ENCODE measurements around the gene ARG2.
"Not testable (repeated sequence)": the region's sequence is repeated elsewhere in the genome, so short reads cannot be mapped to it uniquely, and the experiment has no call there.

ARG2 gene

GRCh38 chr14:67622675-67623074 is 3.0 kb downstream of the ARG2 start:
- TF ChIP-seq, protein P1, sequence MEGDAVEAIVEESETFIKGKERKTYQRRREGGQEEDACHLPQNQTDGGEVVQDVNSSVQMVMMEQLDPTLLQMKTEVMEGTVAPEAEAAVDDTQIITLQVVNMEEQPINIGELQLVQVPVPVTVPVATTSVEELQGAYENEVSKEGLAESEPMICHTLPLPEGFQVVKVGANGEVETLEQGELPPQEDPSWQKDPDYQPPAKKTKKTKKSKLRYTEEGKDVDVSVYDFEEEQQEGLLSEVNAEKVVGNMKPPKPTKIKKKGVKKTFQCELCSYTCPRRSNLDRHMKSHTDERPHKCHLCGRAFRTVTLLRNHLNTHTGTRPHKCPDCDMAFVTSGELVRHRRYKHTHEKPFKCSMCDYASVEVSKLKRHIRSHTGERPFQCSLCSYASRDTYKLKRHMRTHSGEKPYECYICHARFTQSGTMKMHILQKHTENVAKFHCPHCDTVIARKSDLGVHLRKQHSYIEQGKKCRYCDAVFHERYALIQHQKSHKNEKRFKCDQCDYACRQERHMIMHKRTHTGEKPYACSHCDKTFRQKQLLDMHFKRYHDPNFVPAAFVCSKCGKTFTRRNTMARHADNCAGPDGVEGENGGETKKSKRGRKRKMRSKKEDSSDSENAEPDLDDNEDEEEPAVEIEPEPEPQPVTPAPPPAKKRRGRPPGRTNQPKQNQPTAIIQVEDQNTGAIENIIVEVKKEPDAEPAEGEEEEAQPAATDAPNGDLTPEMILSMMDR (IDR thresholded peaks at IDR 0.05; ENCODE audit: low read depth, low read length), result no peak
- TF ChIP-seq, protein P2, sequence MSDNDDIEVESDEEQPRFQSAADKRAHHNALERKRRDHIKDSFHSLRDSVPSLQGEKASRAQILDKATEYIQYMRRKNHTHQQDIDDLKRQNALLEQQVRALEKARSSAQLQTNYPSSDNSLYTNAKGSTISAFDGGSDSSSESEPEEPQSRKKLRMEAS (IDR thresholded peaks at IDR 0.05; ENCODE audit: low read depth, low read length), result no peak
- TF ChIP-seq MYC (IDR thresholded peaks at IDR 0.05; ENCODE audit: low read depth, low read length) (no peak), POLR2A (IDR thresholded peaks at IDR 0.05; ENCODE audit: extremely low read depth, insufficient read length) (no peak)
- DNase-seq (ENCODE audit: low read depth), result peak; percentile 62
- no peak overlapping the region for H3K4me3 ChIP-seq (ENCODE audit: low read depth, low read length)

- TF ChIP-seq, protein P2 (IDR thresholded peaks at IDR 0.05; ENCODE audit: low read depth, low read length), result no peak
- peak; percentile 18 for DNase-seq (ENCODE audit: low read depth)
- H3K4me3 ChIP-seq (ENCODE audit: low read depth, low read length), result no peak overlapping the region
Observed at GRCh38 chr14:67623114-67623513, 3.4 kb downstream of the ARG2 start.

DNA sequence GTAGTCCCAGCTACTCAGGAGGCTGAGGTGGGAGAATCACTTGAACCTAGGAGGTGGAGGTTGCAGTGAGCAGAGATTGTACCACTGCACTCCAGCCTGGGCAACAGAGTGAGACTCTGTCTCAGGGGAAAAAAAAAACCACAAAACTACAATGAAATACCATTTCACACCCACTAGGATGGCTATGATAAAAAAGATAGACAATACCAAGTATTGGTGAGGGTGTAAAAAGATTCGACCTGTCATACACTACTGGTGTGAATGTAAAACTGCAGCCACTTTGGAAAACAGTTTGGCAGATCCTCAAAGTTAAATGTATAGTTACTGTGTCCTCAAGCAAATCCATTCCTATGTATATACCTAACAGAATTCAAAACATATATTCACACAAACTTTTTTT is 6.4 kb downstream of the ARG2 start:
- not testable (repeated sequence) for DNase-seq (ENCODE audit: low read depth)

DNA sequence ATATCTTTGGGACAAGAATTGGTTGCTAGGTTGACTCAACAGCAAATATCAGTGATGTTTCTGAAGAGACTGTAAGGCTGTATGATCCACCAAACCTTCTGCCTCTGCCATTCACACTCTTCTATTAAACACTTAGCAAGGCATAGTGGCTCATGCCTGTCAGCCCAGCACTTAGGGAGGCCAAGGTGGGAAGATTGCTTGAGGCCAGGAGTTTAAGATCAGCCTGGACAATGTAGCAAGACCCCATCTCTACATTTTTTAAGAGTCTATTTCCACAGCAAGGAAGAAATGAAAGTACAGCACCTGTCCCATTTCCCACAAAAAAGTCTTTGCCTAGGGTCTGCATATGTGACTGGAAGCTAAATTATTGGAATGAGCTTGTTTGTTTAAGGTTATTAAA is 7.8 kb downstream of the ARG2 start:
- DNase-seq (ENCODE audit: low read depth), result no peak
- no peak overlapping the region for H3K4me3 ChIP-seq (ENCODE audit: low read depth, low read length)
- TF ChIP-seq, protein P1 (IDR thresholded peaks at IDR 0.05; ENCODE audit: low read depth, low read length), result no peak
- TF ChIP-seq MYC (IDR thresholded peaks at IDR 0.05; ENCODE audit: low read depth, low read length) (no peak), POLR2A (IDR thresholded peaks at IDR 0.05; ENCODE audit: extremely low read depth, insufficient read length) (no peak)
- TF ChIP-seq, protein P2 (IDR thresholded peaks at IDR 0.05; ENCODE audit: low read depth, low read length), result no peak

More for the DNA sequence above, 6.4 kb downstream of the ARG2 start:
- H3K4me3 ChIP-seq (ENCODE audit: low read depth, low read length), result not testable (repeated sequence)

- TF ChIP-seq MYC (IDR thresholded peaks at IDR 0.05; ENCODE audit: low read depth, low read length) (no peak), POLR2A (IDR thresholded peaks at IDR 0.05; ENCODE audit: extremely low read depth, insufficient read length) (no peak)
- TF ChIP-seq, protein P1 (IDR thresholded peaks at IDR 0.05; ENCODE audit: low read depth, low read length), result no peak
- TF ChIP-seq, protein P2 (IDR thresholded peaks at IDR 0.05; ENCODE audit: low read depth, low read length), result no peak
- DNase-seq (ENCODE audit: low read depth), result no peak
- H3K4me3 ChIP-seq (ENCODE audit: low read depth, low read length), result no peak overlapping the region
Observed at GRCh38 chr14:67630186-67630585, 10.5 kb downstream of the ARG2 start.

DNA sequence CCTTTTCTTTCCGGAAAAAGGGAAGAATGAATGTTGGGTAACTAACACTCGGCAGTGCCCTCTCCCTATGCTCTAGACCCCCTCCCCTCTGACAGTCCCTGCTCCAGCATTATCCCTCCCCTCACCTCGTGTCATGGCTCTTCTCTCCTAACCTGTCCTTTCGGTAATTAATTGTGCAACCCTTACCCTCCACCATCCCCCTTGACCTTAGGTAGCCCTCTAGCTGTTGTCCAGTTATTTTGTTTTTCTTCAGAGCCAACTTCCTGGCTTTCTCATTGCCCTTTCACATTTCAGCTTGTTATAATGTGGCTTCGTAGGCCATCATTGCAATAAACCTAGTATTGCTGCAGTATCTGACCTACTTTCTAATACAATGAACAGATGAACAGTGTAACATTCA is 11.2 kb downstream of the ARG2 start:
- no peak for TF ChIP-seq POLR2A (IDR thresholded peaks at IDR 0.05; ENCODE audit: extremely low read depth, insufficient read length)
- no peak for TF ChIP-seq MYC (IDR thresholded peaks at IDR 0.05; ENCODE audit: low read depth, low read length)
- TF ChIP-seq, protein P2 (IDR thresholded peaks at IDR 0.05; ENCODE audit: low read depth, low read length), result no peak
- TF ChIP-seq, protein P1 (IDR thresholded peaks at IDR 0.05; ENCODE audit: low read depth, low read length), result no peak
- DNase-seq (ENCODE audit: low read depth), result no peak
- no peak overlapping the region for H3K4me3 ChIP-seq (ENCODE audit: low read depth, low read length)

DNA sequence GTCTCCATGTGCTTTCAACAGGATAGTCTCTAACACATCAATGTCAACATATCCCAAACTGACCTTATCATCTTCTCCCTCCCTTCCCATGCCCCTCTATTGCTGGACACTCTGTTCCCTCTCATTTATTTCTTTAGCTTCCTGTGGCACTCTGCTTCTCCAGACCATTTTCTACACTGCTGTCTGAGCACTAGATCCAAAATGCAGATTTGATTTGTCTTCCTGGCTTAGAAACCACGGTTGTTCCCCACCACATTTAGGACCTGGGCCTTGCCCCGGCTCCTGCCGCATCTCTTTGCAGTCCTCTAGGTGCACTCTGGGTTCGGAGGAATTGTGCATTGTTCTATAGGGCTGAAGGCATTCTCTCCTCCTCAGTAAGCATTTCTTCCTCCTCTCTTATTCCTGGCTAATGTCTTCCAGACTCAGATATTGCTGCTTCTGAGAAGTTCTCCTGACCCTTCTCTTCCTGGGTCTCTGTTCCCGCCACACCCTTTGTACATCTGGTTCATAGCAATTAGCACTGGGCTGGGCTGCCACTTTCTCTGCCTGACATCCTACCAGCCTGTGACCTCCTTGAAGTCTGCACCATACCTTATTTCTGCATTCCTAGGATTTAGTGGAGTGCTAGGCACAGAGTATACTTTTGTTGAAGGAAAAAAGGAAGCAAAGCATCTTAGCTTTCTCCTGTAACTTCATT is 13.9 kb downstream of the ARG2 start:
- TF ChIP-seq, protein P2 (IDR thresholded peaks at IDR 0.05; ENCODE audit: low read depth, low read length), result no peak
- TF ChIP-seq MYC (IDR thresholded peaks at IDR 0.05; ENCODE audit: low read depth, low read length) (no peak), POLR2A (IDR thresholded peaks at IDR 0.05; ENCODE audit: extremely low read depth, insufficient read length) (no peak)
- TF ChIP-seq, protein P1 (IDR thresholded peaks at IDR 0.05; ENCODE audit: low read depth, low read length), result no peak
- no peak for DNase-seq (ENCODE audit: low read depth)
- no peak overlapping the region for H3K4me3 ChIP-seq (ENCODE audit: low read depth, low read length)
